GM12801 (cell line): Measurements from ENCODE around the gene ARHGAP6.

ENCODE experiments used
- TF ChIP-seq, protein P1 (sequence below): IDR thresholded peaks from one replicate; pipeline ENCODE4 v1.5.1; 2011; ENCODE audit warnings: control low read depth; ENCODE audit not compliant: insufficient read length; ENCODE audit errors: extremely low read depth

Gene ARHGAP6

DNA sequence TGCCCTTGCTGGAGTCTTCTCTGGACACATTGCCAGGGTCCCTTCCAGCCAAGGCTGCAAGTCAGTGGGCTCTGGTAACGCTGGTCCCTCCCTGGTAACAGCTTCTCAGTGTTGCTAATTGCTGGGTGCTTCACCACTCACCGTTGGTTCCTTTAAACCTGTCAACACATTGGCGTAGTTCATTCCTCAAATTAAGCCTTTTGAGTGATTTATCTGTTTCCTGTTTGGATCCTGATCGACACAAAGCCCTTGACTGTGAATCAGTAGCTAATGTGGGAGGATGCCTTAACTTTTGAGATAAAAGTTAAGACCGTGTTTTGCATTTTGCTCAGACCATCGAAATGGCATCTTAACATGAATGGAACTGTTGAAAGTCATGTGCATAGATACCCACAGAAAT is 246.6 kb downstream of the ARHGAP6 start:
- TF ChIP-seq, protein P1, sequence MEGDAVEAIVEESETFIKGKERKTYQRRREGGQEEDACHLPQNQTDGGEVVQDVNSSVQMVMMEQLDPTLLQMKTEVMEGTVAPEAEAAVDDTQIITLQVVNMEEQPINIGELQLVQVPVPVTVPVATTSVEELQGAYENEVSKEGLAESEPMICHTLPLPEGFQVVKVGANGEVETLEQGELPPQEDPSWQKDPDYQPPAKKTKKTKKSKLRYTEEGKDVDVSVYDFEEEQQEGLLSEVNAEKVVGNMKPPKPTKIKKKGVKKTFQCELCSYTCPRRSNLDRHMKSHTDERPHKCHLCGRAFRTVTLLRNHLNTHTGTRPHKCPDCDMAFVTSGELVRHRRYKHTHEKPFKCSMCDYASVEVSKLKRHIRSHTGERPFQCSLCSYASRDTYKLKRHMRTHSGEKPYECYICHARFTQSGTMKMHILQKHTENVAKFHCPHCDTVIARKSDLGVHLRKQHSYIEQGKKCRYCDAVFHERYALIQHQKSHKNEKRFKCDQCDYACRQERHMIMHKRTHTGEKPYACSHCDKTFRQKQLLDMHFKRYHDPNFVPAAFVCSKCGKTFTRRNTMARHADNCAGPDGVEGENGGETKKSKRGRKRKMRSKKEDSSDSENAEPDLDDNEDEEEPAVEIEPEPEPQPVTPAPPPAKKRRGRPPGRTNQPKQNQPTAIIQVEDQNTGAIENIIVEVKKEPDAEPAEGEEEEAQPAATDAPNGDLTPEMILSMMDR: no peak

DNA sequence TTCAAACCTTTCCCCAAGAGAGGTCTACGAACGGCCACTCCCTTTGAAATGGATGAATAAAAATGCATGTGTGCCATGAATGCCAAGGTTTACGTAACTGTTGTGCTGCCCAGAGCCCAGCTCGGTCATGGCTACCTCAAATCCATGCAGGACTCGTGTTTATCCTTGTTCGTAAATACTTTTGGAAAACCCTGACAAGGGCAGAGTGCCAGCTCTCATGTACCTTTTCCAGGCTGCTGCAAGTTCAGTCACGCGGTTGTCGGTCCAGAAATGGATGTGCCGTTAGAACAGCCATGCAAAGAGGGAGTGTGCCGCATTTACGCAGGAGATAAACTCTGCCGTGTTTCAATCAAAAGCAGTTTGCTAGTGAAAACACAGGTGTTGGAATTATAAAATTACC is 249.1 kb downstream of the ARHGAP6 start:
- TF ChIP-seq, protein P1: no peak

DNA sequence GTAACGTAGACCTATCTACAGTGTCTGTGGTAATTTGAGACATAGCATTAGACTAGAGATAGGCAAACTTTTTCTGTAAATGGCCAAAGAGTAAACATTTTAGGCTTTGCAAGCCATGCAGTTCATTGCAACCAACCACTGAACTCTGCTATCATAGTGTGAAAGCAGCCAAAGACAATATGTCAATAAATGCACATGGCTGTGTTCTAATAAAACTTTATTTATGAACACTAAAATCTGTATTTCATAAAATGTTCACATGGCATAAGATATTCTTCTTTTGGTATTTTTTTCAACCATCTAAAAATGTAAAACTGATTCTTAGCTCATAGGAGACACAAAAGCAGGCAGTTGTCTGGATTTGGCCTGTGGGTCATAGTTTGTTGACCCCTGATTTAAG is 251.6 kb downstream of the ARHGAP6 start:
- TF ChIP-seq, protein P1: no peak

DNA sequence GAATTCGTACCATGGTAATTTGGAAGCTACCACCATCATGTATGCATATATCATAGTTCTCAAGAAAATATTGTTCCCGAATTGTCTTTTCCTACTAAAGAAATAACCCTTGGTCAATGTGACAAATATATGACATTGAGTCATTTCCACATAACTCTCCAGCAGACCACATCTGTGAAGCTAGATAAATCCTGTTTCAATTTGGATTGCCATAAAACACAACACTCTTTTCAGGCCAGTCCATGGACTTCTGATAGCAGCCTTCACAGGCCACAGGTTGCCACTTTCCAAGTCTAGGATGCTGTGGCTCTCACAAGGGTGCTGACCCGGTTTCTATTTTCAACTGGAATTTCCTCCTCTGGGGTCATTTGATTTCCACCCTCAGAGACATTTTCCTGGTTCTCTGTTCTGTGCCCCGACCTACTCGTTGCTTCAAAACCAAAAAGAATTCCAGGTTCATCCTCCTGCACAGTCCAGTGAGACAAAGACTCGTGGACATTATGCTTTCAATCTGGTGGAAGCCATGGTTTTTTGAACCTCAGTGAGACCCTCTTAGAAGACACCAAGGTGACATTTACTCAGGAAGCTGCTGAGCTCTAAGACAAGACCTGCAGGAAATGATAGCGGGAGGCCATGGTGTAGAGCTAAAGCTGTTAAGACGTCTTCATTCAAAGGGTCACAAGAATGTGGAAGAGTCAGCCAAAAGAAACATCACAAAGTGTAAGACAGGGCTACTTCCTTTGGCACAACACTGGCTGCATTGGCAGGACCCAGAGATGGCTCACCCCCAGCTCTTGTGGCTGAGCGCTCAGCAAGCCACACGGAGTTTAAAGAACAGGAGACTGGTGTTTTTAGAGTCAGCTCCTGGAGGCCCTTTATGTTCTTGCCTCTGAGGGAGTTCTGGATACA is 252.8 kb downstream of the ARHGAP6 start:
- TF ChIP-seq, protein P1: no peak

DNA sequence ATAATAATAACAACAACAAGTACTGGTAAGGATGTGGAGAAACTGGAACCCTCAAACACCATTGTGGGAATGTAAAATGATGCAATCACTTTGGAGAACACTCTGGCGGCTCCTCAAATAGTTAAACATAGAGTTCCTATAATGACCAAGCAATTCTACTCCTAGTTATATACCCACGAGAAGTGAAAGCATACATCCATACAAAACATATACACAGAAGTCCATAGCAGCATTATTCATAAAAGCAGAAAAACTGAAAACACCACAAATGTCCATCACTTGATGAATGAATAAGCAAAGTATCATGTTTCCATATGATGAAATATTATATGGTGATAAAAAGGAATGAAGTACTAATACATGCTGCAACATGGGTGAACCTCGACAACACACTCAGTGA is 255.8 kb downstream of the ARHGAP6 start:
- TF ChIP-seq, protein P1: no peak

DNA sequence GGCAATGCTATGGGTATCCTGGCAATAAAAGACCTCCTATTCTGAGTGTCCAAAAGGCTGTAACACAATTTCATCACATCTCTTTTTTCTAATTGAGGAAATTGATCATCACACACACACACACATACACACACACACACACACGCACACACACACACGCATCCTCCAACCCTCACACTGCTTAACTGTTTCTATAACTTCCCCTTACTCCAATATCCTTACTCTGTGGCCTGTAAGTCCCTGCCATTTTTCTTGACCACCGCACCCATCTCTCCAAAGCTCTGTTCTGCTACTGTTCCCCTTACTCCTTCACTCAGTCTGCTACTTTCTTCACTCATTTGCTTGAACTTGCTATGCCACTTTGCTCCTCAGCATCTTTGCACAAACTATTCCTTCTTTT is 256.9 kb downstream of the ARHGAP6 start:
- TF ChIP-seq, protein P1: no peak

DNA sequence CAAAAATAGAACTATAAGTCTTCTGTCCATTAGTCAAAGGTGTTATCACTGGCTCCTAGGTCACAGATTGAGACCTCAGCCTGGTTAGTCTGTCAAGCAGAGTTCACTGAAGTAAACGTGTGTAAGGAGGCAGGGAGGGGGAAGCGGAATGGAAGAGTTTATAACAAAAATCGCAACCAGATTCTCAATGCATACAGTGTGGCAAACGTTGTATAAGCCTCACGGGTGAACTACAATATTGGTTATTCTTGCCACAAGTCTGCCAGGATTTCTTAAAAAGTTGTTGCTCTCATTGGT is 257.7 kb downstream of the ARHGAP6 start:
- TF ChIP-seq, protein P1: no peak
